ENCODE data around the gene GAA. TPM values are rescaled to one million over a fixed set of nuclear protein-coding genes. Genes with fewer than 3 reads are reported as not detected.

Gene GAA
- total RNA-seq, 1 donor, result 75.1 TPM

DNA sequence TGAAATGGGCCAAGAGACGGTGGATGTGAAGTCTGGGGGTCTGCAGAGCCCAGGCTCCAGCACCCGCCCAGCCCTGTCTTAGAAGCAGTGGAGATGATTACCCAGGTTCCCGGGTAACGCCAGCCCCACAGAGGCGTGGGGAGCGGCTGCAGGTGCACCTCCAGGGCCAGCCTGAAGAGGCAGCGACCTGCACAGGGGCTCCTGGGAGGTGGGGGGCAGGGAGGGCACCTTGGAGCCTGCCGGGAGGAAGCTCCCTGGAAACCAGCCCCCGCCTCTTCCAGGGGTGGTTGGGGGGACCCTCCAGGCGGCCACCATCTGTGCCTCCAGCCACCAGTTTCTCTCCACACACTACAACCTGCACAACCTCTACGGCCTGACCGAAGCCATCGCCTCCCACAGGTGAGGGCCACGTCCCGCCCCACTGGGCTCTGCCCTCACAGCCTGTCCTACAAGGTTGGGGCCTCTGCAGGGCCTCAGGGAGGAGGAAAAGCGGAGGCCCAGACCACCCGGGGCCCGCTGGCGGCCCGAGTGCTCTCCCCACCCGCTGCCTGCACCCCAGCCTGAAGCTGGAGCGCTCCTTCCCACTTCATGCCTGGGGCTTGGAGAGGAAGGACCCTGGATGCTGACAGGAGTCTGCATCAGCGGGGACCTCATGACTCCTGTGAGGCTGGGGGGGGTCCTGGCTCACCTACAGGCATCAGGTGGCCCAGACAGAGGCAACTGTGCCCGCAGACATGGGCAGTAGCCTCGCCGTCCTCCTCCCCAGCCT, 10.5 kb downstream of the GAA start:
- H3K4me3 ChIP-seq (ENCODE audit: low read depth, low read length), result no peak overlapping the region
- no peak for DNase-seq (ENCODE audit: low read depth)
- TF ChIP-seq, protein P1, sequence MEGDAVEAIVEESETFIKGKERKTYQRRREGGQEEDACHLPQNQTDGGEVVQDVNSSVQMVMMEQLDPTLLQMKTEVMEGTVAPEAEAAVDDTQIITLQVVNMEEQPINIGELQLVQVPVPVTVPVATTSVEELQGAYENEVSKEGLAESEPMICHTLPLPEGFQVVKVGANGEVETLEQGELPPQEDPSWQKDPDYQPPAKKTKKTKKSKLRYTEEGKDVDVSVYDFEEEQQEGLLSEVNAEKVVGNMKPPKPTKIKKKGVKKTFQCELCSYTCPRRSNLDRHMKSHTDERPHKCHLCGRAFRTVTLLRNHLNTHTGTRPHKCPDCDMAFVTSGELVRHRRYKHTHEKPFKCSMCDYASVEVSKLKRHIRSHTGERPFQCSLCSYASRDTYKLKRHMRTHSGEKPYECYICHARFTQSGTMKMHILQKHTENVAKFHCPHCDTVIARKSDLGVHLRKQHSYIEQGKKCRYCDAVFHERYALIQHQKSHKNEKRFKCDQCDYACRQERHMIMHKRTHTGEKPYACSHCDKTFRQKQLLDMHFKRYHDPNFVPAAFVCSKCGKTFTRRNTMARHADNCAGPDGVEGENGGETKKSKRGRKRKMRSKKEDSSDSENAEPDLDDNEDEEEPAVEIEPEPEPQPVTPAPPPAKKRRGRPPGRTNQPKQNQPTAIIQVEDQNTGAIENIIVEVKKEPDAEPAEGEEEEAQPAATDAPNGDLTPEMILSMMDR (IDR thresholded peaks at IDR 0.05; ENCODE audit: insufficient read depth, low read length), result no peak

GRCh38 chr17:80112471-80113032, 11.2 kb downstream of the GAA start:
- TF ChIP-seq, protein P1 (IDR thresholded peaks at IDR 0.05; ENCODE audit: insufficient read depth, low read length), result no peak
- no peak overlapping the region for H3K4me3 ChIP-seq (ENCODE audit: low read depth, low read length)
- DNase-seq (ENCODE audit: low read depth), result no peak

DNA sequence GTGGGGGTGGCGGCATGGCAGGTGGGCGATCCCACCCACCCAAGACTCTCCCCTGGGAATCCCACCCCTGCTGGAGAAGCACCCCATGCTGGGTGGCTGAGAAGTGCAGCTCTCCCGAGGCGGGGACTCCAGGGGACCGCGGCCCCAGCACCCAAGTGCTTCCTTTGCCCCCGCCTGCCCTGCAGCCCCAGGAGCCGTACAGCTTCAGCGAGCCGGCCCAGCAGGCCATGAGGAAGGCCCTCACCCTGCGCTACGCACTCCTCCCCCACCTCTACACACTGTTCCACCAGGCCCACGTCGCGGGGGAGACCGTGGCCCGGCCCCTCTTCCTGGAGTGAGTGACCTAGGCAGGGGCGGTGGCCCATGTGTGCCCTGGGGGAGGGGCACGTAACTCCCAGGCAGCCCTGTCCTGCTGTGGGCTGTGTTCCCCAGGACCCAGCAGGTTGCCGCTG, 11.7 kb downstream of the GAA start:
- TF ChIP-seq, protein P1 (IDR thresholded peaks at IDR 0.05; ENCODE audit: insufficient read depth, low read length), result no peak
- DNase-seq (ENCODE audit: low read depth), result no peak
- H3K4me3 ChIP-seq (ENCODE audit: low read depth, low read length), result no peak overlapping the region

DNA sequence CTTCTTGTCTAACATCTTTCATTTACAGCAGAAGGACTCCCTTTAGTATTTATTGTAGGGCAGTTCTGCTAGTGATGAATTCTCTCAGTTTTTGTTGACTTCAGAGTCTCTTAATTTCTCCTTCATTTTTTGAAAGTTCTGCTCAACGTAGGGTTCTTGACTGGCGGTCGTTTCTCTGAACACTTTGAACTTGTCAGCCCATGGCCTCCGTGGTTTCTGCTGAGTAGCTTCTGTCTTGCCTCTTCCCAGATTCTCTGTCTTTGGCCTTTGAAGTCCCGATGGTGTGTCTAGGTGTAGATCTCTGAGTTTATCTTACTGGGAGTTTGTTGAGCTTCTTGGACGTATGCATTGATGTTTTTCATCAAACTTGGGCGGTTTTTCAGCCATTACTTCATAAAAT, 13.4 kb downstream of the GAA start:
- TF ChIP-seq, protein P1 (IDR thresholded peaks at IDR 0.05; ENCODE audit: insufficient read depth, low read length), result no peak
- no peak for DNase-seq (ENCODE audit: low read depth)
- H3K4me3 ChIP-seq (ENCODE audit: low read depth, low read length), result no peak overlapping the region

GRCh38 chr17:80115159-80115558, 13.8 kb downstream of the GAA start:
- TF ChIP-seq, protein P1 (IDR thresholded peaks at IDR 0.05; ENCODE audit: insufficient read depth, low read length), result no peak
- DNase-seq (ENCODE audit: low read depth), result no peak
- H3K4me3 ChIP-seq (ENCODE audit: low read depth, low read length), result no peak overlapping the region

GRCh38 chr17:80116276-80116920, 15.0 kb downstream of the GAA start:
- TF ChIP-seq, protein P1 (IDR thresholded peaks at IDR 0.05; ENCODE audit: insufficient read depth, low read length), result no peak
- H3K4me3 ChIP-seq (ENCODE audit: low read depth, low read length), result no peak overlapping the region
- no peak for DNase-seq (ENCODE audit: low read depth)
